ENCODE data around the gene ALKBH5. TPM values are rescaled to one million over a fixed set of nuclear protein-coding genes. Genes with fewer than 3 reads are reported as not detected.

Gene ALKBH5
- total RNA-seq, 2 donors from 2014 or later, result 94.8 to 130 TPM

DNA sequence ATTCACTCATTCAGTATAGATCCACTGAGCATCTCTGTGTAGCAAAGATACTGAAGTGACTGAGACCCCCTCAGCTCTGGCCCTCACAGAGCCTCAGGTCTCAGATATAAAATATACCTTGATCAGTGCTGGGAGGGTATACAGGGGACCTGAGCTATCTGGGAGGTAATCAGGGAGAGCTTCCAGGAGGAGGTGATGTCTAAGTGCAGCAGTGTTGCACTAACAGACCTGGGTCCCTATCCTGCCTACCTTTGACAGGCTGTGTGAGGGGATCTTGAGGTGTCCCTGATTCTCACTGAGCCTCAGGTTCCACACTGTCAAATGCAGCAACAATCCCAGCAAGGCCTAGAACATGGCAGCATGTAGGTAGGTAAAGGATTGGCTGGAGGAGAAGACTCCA, 6.5 kb upstream of the ALKBH5 start:
- no peak overlapping the region for H3K4me3 ChIP-seq
- intact Hi-C loops (cut with DNase I), result no loop called here
- peaks cover 6% of the 10 kb centered on the region for H3K4me1 ChIP-seq
- TF ChIP-seq, protein P1, sequence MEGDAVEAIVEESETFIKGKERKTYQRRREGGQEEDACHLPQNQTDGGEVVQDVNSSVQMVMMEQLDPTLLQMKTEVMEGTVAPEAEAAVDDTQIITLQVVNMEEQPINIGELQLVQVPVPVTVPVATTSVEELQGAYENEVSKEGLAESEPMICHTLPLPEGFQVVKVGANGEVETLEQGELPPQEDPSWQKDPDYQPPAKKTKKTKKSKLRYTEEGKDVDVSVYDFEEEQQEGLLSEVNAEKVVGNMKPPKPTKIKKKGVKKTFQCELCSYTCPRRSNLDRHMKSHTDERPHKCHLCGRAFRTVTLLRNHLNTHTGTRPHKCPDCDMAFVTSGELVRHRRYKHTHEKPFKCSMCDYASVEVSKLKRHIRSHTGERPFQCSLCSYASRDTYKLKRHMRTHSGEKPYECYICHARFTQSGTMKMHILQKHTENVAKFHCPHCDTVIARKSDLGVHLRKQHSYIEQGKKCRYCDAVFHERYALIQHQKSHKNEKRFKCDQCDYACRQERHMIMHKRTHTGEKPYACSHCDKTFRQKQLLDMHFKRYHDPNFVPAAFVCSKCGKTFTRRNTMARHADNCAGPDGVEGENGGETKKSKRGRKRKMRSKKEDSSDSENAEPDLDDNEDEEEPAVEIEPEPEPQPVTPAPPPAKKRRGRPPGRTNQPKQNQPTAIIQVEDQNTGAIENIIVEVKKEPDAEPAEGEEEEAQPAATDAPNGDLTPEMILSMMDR (IDR thresholded peaks at IDR 0.05), result no peak
- no peaks in the 10 kb centered on the region for H3K27me3 ChIP-seq
- no peak for DNase-seq
- no peak overlapping the region for H3K27ac ChIP-seq
- H3K9me3 ChIP-seq, result no peaks in the 10 kb centered on the region
- no peaks in the 10 kb centered on the region for H3K36me3 ChIP-seq
- no peak overlapping the region for H3K9ac ChIP-seq (ENCODE audit: low read depth in 2 of 2, low read length in 2 of 2)

DNA sequence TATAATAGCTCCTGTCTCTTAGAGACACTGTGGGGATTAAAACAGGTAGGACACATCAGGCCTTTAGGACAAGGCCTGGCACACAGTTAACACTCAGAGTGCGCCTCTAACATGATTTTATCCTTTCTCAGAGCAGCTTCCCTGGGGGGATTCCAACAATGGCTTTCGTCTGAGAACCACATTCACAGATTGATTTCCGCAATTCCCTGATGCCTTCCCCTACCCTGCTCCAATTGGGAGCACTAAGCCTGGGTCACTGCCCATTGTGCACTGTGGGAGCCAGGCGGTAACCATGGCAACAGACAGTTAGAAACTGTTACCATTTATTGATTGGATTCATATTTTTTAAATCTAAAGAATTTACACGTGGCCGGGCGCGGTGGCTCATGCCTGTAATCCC, 5.9 kb upstream of the ALKBH5 start:
- TF ChIP-seq, protein P1 (IDR thresholded peaks at IDR 0.05), result no peak
- Histone ChIP-seq H3K4me3 (no peak overlapping the region), H3K9me3 (no peaks in the 10 kb centered on the region), H3K4me1 (peaks cover 11% of the 10 kb centered on the region), H3K9ac (ENCODE audit: low read depth in 2 of 2, low read length in 2 of 2) (no peak overlapping the region), H3K27ac (no peak overlapping the region), H3K27me3 (no peaks in the 10 kb centered on the region), H3K36me3 (no peaks in the 10 kb centered on the region)
- no peak for DNase-seq
- intact Hi-C loops (cut with DNase I), result no loop called here

DNA sequence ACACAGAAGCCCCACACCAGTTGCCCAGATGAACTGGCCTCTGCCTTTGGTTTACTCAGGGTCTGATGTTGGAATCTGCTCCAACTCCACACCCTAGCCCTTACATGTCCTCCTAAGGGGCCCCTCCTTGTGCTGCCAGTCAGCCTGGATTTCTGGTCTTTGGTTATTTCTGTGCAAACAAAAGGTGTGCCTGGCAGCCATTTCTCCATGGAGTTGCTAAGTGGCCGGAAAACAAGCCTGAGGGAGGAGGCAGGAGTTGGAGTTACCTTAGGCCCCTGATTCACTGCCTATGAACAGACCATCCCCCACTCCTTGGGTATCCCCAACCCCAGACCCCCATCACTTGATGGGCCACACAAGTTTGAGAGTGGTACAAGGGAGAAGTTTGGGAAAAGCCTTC, 4.4 kb upstream of the ALKBH5 start:
- TF ChIP-seq, protein P1 (IDR thresholded peaks at IDR 0.05), result no peak
- H3K9me3 ChIP-seq, result no peaks in the 10 kb centered on the region
- intact Hi-C loops (cut with DNase I), result no loop called here
- H3K27me3 ChIP-seq, result no peaks in the 10 kb centered on the region
- no peaks in the 10 kb centered on the region for H3K36me3 ChIP-seq
- no peak overlapping the region for H3K4me3 ChIP-seq
- H3K9ac ChIP-seq (ENCODE audit: low read depth in 2 of 2, low read length in 2 of 2), result no peak overlapping the region
- H3K4me1 ChIP-seq, result peaks cover 11% of the 10 kb centered on the region
- no peak overlapping the region for H3K27ac ChIP-seq
- DNase-seq, result no peak

DNA sequence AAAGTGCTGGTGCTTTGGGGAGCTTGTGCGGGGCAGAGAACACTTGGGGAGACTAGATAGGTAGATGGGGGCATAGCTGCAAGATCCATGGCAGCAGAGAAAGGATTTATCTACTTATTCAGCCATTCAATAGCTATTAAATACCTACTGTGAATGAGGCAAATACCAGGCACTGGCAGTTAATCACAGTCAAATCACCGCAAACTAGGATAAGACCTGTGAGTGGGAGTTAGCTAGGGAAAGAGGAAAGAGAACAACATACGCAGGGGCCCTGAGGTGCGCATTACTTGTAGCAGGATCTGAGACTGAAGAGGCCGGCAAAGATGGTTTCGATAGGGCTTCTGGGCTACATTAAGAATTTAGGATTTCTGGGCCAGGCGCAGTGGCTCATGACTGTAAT, 3.8 kb upstream of the ALKBH5 start:
- TF ChIP-seq, protein P1 (IDR thresholded peaks at IDR 0.05), result no peak
- no peak for DNase-seq
- Histone ChIP-seq H3K4me1 (peaks cover 11% of the 10 kb centered on the region), H3K36me3 (no peaks in the 10 kb centered on the region), H3K4me3 (no peak overlapping the region), H3K27ac (no peak overlapping the region), H3K9ac (ENCODE audit: low read depth in 2 of 2, low read length in 2 of 2) (no peak overlapping the region), H3K27me3 (no peaks in the 10 kb centered on the region), H3K9me3 (no peaks in the 10 kb centered on the region)
- intact Hi-C loops (cut with DNase I), result no loop called here

DNA sequence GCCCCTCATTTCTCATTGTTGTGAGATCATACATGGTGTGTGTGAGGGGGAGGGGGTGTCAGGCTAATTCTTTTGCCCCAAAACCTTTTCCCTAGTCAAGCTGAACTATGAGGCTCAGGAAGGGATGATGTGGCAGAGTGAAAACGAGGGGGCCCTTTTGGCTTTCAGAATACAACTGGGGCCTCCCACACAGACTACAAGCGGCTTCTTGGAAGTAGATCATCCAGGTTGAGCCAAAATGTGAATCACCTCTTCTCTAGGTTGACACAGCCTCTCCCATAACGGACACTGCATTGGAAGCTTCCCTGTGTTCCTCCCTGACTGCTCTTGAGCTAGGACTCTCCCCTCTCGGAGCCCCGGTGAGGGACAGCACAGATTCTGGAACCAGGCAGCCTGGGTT, 2.3 kb upstream of the ALKBH5 start:
- peaks cover 16% of the 10 kb centered on the region for H3K4me1 ChIP-seq
- no peaks in the 10 kb centered on the region for H3K36me3 ChIP-seq
- H3K4me3 ChIP-seq, result no peak overlapping the region
- no peaks in the 10 kb centered on the region for H3K27me3 ChIP-seq
- TF ChIP-seq, protein P1 (IDR thresholded peaks at IDR 0.05), result no peak
- DNase-seq, result no peak
- H3K9ac ChIP-seq (ENCODE audit: low read depth in 2 of 2, low read length in 2 of 2), result no peak overlapping the region
- H3K27ac ChIP-seq, result peak overlapping the region; percentile 99
- intact Hi-C loops (cut with DNase I), result no loop called here
- no peaks in the 10 kb centered on the region for H3K9me3 ChIP-seq

Data from colonic mucosa (tissue), 4 donors.